Vagina (tissue), 2 donors: ENCODE measurements around the gene NCOR1.

Experiments
- CTCF ChIP-seq, 3 experiments: fragments of 450-650 bp in 2 of 3; fragments of 200-600 bp in 1 of 3; sonication (generic) in 1 of 3; IDR thresholded peaks; one replicate each; pipeline ENCODE4 v1.5.1; 2017 to 2019; ENCODE audit warnings: antibody characterized with exemption in 3 of 3, mild to moderate bottlenecking in 2 of 3, moderate library complexity in 2 of 3
- POLR2A ChIP-seq, 2 donors: fragments of 450-650 bp; IDR thresholded peaks; one replicate each; pipeline ENCODE4 v1.6.1; 2017; ENCODE audit warnings: antibody characterized with exemption in 2 of 2, mild to moderate bottlenecking in 2 of 2, moderate library complexity in 2 of 2
- POLR2AphosphoS5 ChIP-seq, 2 donors: sonication (generic); formaldehyde crosslinking; IDR thresholded peaks; one replicate each; pipeline ENCODE4 v1.9.0; 2017; ENCODE audit warnings: antibody characterized with exemption in 2 of 2, mild to moderate bottlenecking in 2 of 2, low read depth in 1 of 2; ENCODE audit not compliant: insufficient read depth in 1 of 2

DNA sequence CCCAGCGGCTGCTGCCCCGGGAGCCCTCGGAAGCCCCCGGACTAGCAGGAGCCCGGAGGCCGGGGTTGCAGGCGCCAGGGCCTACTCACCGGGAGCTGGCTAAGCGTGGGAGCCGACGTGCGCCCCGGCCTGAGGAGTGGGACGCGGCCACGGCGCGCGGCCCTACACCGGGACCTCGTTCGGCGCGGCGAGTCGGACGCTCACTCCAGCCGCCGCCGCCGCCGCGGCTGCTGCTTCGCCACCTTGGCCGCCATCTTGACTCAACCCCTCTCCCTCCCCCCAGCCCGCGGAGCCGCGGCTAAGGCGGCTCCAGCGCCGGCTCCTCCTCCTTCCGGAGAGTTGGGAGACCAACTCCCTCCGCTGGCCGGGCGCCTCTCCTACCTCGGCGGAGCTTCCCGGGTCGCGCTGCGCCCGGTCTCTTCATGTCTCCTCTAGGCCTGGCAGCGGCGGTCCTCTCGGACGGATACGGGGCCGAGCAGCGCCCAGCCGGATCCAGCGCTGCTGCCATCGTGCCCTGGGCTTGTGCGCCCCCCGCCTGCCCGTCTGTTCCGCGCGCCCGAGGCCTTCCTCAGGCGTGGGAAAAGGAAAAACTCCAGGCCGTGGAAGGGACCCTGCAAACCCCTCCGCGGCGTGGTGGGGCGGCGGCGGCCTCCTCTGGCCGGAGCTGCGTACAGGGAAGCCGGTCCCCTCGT is at the start of gene NCOR1:
- TF ChIP-seq POLR2A (IDR thresholded peaks at IDR 0.05) (peak in 1 of 2 donors; percentile 61), CTCF (IDR thresholded peaks at IDR 0.05) (no peak), POLR2AphosphoS5 (IDR thresholded peaks at IDR 0.05; ENCODE audit: insufficient read depth in 1 of 2, low read depth in 1 of 2) (peak; percentile 67 to 93)
